ENCODE results near the gene DLGAP5.

Gene DLGAP5

GRCh38 chr14:55180006-55180405 is 11.4 kb downstream of the DLGAP5 start:
- no peak for DNase-seq

DNA sequence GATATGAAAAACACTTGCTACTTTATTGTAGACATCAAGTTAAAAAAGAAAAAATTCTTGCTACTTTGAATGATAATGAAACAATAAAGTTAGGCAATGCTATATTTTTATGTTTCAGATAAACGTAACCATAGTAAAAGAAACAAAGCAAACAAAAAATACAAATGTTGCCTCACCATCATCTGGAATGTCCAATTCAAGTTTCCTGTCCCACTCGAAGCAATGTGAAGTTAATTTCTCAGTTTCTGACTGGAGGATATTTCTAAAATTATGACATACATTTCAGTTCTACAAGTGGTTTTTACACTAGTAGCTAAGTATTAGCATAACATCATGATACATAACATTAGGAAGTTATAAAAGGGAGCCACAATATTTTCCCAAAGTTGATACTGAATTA is 20.9 kb downstream of the DLGAP5 start:
- no peak for DNase-seq

- no peak for DNase-seq
These were observed 30.4 kb downstream of the DLGAP5 start for GRCh38 chr14:55160989-55161388.

- DNase-seq: no peak
These were observed 33.0 kb downstream of the DLGAP5 start for GRCh38 chr14:55158412-55158811.

DNA sequence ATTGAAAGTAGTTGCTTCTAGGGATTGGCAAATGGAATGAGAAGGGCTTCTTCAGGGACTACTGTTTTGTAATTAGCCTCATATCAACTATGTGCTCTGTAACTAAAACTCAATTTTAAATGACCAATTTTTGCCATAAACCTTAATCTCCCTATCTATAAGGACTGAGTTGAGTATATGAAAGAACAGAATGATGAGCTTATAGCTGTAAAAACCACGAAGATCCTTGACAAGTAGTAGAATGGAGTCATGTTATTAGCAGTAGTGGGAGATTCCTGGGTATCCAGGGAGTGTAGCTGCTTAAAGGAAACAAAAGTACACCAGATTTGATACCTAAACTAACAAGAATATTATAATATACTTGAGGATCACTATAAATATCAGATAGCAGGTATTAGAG is 34.3 kb downstream of the DLGAP5 start:
- no peak for DNase-seq

GRCh38 chr14:55153951-55154350 is 37.4 kb downstream of the DLGAP5 start:
- no peak for DNase-seq

DNA sequence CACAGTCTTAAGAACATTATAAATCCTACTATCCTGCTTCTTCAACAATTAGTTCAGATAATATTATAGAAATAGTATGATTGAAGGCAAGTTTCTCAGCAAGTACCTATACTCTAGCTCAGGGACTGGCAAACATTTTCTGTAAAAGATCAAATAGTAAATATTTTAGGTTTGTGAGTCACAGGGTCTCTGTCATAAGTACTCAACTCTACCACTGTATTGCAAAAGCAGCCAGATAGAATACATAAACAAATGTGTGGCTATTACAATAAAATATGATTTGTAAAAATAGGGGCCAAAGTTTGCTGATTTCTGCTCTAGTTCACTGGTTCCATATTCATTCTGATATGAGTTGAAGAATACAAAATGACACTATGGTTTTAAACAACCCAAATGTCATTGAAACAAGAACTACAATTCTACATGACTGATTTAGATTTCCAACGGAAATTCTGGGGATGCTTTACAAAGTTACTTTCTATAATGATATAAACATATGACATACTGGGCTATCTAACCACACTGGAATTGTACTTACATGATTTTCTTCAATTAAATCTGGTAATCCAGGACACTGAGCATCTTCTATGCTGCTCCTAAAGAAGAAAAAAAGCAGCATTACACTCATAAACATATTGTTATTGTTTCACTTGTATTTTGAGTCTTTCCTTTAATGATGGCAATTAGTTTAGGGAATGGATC is 39.2 kb downstream of the DLGAP5 start:
- DNase-seq: no peak

GRCh38 chr14:55151601-55152000 is 39.8 kb downstream of the DLGAP5 start:
- DNase-seq: no peak

DNA sequence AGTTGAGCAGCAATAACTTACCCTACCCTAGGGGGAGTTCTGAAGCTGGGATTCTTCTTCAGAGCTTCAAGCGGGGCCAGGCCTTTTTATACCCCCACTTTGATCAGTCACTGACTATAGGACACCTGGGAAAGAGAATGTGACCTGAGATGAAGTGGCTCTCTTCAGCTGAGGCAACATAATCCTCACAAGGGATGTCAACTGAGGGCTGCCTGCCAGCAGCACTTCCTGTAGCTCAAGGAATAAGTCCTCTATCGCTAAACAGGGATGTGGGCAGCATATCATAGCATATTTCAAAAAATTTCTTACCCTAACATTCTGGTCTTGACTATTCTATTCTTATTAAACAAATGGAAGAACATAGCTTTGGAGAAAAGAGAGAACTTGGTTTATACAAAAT is 45.0 kb downstream of the DLGAP5 start:
- no peak for DNase-seq

GRCh38 chr14:55142466-55142865 is 48.9 kb downstream of the DLGAP5 start:
- DNase-seq: no peak

DNA sequence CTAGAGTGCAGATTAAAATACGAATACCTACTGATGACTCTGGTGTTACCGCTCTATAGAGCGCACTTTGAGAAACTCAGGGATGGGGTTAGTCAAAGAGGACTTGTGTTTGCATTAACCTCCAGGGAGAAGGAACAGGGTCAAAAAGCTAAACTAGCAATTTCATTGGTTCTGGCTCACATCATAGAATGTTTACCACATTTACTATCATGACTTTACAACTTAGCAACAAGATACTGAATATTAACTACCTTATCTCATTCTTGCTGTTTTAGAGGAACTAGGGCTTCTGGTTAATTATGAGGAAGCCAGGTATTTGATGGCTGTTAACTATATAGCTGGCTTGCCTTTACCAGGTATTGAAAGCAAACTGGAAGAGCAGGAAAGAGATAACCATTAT is 49.6 kb downstream of the DLGAP5 start:
- no peak for DNase-seq

DNA sequence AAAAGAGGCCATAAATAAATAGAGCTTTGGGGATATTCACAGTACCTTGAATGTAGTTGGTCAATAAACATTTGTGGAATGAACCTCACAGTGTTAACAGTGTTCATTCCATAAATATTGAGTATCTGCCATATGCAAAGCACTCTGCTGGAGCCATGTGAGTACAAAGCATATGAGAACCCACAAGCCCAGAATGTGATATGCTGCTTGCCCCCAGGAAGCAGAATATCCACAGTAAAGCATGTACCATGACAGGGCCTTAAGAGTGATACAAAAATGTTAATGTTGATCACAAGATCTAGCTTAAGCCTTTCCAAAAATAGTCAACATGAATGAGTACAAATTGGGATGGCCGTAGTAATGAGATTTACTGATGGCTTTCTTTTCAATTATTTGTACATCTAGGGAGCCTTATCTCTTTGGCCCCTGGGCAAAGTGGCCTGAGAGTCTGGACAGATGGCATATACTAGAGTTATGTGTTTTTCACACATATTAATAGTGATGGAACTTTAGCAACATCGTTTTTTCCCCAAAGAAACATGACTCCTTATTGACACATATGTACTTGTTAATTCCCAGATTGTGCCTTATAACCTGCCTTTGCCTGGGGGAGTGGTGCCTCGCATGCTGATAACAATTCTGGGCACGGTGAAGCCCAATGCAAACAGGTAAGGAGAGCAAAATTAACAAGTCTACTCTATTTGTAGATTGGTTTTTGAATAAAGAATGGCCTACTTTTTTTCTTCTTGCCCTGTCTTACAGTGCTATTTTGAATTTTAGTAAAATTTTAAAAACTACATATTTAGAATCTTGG is 51.5 kb downstream of the DLGAP5 start:
- no peak for DNase-seq

DNA sequence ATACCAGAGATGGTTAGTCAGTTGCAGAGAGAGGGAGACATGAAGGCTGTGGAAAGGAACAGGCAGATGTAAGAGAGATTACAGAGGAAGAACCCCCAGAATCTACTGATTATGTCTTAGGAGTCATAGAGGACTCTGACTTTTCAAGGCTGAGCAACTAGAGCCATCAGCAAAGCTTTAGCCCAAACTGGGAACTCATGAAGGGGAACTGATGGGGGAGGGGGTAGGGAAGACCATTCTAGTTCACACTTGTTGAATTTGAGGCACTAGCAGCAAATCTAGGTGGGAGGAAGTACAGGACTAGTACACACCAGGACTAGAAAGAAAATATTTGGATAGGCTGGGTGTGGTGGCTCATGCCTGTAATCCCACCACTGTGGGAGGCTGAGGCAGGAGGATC is 52.2 kb downstream of the DLGAP5 start:
- no peak for DNase-seq

GRCh38 chr14:55138091-55138490 is 53.3 kb downstream of the DLGAP5 start:
- no peak for DNase-seq

DNA sequence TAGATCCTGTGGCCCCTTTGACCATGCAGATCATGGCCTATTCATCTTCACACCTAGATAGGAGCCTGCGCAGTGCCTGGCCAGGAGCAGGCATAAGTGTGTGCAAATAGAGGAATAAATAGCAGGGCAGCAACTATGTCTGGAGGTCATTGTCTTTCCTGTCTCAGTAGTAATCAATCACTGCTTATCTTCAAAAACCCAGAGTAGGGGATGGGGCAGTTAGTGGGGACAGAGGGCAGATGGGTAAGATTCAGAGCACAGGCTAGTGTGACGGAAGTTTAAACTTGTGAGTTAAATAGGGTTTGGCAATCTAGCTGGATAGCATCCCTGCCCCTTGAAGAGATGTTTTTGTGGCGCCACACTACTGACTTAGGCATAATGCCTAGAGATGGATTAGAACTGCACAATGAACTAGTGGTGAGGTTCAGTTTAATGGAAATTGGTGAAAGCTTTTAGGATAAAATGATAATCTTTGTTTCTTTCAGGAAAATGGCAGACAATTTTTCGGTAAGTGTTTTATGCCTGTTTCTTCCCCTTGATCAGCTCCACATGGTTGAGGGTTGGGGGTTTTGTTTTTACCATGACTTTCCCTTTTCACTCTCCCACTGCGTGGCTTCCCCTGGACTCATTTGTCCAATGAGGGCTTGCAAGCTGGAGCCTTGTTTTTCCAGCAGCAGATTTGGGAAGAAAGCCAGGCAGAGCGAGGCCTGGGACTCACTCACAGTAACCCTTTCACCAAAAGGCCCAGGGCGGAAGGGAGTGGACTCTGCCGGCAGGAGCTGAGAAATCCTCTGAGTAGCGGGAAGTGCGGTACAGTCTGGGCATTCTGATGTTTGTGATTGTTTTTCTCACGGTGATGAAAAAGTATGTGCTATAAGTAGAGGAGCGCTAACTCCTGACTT is 54.2 kb downstream of the DLGAP5 start:
- no peak for DNase-seq

DNA sequence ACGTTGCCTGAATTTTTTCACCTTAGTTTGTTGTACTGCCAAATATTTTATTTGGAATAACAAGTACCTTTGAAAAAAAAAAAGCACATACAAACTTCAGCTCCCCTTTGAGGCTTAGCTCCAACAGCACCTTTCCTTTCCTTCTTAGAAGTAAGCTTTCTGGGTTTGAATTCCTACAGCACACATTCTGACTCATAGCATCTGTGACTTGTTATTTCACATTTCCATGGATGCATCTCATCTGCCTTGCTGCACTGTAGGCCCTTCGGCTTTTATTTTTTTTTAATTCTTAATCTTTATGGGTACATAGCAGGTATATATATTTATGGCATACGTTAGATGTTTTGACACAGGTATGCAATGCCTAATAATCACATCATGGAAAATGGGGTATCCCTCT is 55.1 kb downstream of the DLGAP5 start:
- no peak for DNase-seq

DNA sequence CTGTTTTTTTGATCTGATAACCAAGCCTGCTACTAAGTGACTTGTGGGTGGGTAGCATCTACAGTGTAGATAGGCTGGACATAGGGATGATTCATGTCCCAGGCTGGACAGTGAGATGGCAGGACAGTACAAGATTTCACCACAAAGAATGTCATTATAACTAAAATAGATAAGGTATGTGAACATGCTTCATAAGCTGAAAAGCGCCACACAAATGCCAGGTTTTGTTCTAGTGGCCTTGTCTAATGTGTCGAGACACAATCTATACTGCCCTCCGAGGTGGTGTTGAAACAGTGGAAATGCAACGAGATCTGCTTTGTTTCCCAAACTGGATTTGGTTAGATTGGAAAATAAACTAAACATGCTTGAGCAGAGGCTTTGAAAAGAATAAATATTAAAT is 58.0 kb downstream of the DLGAP5 start:
- no peak for DNase-seq

- no peak for DNase-seq
These were observed 59.8 kb downstream of the DLGAP5 start for GRCh38 chr14:55131370-55132137.

- no peak for DNase-seq
These were observed 61.2 kb downstream of the DLGAP5 start for GRCh38 chr14:55130196-55130550.

GRCh38 chr14:55129428-55130195 is 61.8 kb downstream of the DLGAP5 start:
- peak; percentile 76 for DNase-seq

GRCh38 chr14:55129086-55129427 is 62.3 kb downstream of the DLGAP5 start, which contains the start of gene LGALS3:
Gene LGALS3, plus strand, starts transcription at chr14:55129252. Its CDS starts 8,122 bp downstream, at chr14:55137374.
- DNase-seq: peak; percentile 63

Data from activated CD8-positive, alpha-beta memory T cell treated with anti-CD3 and anti-CD28 coated beads, Interleukin-2, amount 50 U/mL, for 48 hours (primary cell).